Fibroblast of skin of left biceps (primary cell): ENCODE measurements around the gene CHSY1.

Experiments
- DNase-seq, 2 experiments: peaks; one replicate each; pipeline ENCODE4 v3.0.0-alpha.2; 2013; ENCODE audit warnings: low read depth in 2 of 2

CHSY1 gene

DNA sequence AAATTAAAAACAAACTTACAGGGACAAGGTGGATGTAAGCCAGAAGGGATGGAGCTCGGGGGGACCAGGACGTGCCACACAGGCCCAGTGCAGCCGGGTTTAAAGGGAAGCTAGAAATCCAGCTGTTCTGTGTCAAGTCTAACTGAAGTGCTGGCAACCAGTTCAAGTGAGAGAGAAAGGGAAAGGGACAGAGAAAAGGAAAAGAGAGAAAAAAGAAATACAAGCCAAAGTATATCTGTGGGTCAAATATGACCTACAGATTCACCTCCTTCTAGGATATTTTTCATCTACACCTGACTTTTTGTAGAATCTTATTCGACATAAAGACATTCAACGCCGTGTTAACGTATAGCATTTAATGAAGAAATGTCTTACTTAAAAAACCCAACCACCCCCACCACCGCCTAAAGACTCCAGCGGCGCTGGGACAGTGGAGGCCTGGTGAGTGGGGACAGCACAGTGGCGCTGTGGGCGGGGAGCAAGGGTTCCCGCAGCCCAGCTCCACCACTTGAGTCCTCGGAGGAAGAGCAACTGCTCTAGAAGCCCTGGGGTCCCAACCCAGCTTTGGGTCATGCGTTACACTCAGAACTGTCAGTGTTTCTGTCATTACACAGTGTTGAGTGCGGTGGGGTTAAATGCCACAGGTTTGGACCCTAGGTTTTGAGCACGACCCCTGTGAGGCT, 62.3 kb downstream of the CHSY1 start:
- DNase-seq: no peak

DNA sequence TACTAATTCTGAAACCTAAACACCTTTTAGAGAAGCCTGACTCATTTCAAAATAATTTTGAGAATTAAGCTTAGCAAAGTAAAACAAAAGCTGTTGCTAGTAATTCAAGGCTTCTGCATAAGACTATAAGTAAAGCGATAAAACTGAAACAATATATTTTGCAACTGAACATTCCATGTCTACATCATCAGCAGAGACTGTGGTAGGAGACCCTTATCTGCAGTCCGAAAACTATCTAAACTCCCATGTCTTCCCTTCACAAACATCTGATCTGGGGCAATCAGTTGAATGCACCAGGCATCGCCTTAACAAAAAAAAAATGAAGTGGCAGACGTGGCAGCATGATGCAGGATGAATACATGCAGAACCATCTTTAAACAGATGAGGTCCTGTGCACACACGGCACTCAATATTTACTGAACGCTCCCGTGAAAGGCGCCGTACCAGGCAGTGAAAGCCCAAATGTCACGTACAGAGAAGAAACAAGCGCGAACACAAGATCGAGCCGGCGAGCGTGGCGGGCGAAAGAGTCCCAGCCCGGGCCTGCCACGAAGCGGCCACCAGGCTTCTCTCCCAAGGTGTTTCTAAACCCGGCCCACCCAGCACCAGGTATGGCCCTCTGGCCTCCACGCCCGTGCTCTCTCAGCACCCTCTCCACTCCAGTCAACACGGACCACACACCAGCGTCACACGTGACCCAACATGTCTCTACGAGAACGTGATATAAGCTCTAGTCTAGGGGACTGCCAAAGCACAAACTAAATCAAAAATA, 63.0 kb downstream of the CHSY1 start:
- peak; percentile 39 to 52 for DNase-seq

DNA sequence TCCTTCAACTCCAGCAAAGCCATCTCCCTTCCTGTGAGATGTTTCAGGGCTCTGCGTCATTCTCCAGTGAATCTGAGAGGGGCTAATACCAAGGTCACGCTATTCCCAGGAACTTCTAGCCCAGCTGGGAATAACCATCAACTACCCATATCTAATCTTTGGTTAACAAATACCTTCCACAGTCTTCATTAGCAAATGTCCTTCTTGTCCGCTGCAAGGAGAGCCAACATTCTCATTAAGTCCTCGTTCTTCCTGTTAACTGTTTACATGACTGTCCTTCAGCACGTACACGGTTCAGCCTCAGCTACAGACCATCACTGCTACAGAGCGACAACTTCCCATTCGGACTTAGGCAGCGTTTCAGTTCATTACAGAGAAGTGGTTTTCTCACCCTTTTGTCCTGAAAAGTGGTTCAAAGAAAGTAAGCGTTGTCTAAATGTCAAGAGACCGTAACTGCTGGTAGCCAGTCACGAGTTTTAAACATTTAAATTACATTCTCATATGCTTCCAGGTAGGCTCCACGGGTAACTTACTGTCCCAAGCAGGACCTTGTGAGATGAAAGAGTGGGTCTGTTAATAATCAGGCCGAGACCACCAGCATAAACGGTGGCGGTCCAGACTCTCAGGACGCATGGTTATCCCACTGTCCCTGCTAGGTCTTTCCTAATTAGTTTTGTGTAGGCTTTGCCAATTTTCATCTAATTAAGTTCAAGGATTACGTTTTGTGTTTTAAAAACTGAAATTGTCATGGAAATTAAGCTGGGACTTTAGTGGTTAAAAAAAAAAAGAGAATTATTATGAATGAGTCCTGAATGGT, 63.8 kb downstream of the CHSY1 start:
- no peak for DNase-seq

DNA sequence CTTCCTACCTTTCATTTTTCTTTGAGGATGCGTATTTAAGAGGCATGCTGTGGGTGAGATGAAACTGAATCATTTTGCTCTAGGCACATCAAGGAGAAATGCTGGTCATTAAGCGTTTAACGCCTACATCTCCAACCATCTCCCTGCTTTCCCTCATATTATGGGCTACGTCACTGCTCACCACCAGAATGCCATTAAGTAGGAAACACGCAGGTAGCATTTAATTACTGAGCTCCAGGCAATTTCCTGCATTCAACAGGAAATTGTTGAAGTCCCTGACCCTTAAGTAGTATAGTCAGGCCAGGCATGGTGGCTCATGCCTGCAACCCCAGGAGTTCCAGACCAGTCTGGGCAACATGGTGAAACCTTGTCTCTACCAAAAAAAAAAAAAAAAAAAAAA, 66.1 kb downstream of the CHSY1 start:
- DNase-seq: no peak

DNA sequence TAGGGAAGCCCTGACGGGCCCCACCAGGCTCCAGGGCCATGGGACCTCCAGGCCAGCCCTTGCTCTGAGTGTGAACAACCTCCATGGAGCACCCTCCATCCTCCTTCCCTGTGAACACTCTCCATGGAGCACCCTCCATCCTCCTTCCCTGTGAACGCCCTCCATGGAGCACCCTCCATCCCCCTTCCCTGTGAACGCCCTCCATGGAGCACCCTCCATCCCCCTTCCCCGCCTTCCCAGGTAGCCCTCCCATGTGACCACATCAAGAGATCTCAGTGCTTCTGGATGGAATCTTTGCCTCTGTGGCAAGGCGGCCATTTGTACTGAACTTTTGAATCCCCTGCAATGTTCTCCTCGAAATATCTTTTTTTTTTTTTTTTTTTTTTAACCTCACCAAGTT, 66.5 kb downstream of the CHSY1 start:
- DNase-seq: no peak

DNA sequence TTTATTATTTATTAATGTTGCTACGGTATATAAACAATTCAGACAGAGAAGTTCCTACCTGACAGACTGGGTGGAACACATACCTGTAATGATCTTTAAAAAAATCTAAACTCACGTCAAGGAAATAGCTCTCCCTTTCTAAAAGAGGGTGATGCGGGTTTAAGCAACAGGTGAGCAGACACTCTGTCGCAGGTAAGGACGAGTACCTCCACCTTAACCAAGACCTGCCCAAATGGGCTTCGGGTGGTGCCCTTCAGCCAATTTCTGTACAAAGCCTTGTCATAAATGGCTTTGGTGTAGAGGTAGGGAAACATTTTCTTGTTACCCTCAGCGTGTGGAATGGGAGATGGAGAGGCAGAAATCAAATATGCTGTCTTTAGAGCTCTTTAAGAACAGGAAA, 67.0 kb downstream of the CHSY1 start:
- no peak for DNase-seq

DNA sequence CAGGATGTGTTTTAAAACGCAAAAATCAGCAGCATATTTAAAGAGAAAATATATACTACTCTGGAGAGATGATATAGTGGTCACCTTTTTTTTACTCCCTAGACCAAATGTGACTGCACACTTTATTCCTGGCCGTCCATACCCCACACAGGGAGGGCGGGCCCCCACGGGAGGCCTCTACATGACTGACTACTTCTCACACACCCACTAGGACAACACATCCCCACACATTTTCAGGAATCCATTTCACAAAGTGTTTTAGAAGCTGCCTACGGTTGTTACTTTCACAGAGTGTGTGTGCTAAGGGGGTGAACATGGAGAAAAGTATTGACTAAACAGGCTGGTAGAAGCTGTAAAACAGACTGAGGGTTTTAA, 67.9 kb downstream of the CHSY1 start:
- DNase-seq: no peak

DNA sequence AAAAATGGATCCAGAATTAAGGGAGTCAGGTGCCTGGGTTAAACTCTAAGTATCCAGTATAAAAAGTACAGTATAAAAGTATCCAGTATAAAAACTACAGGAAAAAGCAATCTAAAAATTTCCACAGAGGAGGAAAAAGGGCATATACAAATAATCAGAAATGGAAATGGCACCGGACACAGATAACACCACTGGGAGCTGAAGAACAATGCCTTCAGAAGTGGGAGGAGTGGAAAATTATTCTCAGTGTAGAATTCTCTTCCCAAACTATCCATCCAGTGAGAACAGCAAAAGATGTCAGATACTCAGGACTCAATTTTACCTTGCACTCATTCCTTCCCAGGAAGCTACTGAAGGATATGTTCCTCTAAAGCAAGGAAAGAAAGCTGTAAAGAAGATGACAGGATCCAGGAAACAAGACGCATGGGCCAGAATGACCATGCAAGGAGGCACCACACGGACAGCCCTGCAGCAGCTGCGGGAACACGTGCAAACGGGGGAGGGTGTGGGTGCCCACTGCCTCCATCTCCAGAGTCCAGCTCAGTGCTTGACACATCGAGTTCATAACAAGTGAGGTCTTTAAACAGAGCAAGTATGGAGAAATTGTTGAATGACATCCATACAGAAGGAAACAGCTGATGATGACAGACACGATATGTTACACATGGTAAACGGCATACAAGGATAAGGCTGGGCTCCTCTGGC, 68.5 kb downstream of the CHSY1 start:
- DNase-seq: no peak

DNA sequence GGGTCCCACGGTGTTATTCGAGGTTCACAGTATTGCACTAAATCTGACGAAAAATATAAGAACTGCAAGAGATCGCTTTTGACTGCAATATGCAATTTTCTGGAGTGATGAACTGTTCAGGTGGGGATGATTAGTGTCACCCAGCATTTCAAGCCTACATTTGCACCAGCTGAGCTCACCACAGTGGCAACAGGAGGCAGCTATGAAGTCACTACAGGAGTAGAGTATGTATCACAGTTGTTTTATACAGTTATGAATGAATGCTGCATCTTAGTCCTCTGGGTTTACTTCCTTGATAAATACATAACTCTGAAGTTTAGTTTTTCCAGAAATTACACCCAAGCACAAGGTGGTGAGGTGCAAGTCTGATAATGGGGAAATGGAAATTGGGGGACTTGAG, 69.6 kb downstream of the CHSY1 start:
- no peak for DNase-seq

DNA sequence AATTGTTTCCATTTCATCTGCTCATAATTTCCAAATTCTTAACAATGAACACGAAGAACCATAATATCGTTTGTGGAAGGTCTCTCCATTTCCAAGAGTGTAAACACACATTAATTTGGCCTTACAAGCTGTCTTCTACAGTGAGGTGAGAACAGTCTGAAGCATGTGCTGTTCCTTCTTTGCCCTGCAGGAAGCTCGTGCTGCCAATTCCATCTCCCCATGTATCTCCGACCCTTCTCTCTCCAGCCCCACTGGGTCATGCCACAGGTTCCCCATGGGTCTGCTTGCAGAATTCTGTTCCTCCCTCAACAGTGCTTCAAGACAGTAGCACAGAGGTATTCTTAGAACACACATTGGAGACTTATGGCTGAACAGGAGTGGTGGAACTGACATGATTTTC, 70.5 kb downstream of the CHSY1 start:
- no peak for DNase-seq

DNA sequence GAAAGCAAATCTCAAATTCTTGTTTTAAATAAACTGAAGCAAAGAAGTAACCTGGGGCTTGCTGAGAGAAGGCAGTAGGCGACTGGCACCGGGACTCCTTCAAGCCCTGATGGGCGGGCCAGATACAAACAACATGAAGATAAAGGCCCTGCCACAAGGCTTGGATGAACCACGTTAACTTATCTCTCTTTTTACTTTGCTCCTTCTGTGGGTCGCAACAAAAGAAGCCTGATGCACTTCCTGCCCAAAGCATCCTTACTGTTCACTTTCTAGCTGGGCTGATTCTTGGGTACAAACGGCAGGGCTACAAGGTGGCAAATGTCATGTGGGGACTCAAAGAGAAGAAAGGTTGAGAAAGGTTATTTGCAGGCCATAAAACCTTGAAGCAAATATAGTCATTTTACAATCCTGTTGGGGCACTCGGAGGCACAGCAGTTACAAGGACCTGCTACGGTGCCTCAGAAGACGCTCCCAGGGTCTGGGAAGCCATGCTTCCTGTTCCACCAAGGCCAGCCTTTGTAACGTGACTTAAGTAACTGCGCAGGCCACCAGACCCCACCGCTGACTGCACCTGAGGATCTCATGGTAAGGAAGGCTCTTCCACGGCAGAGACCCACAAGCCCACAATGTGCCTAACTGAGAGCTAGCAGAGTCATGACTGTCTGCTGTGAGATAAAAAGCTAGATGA, 71.1 kb downstream of the CHSY1 start:
- DNase-seq: no peak

DNA sequence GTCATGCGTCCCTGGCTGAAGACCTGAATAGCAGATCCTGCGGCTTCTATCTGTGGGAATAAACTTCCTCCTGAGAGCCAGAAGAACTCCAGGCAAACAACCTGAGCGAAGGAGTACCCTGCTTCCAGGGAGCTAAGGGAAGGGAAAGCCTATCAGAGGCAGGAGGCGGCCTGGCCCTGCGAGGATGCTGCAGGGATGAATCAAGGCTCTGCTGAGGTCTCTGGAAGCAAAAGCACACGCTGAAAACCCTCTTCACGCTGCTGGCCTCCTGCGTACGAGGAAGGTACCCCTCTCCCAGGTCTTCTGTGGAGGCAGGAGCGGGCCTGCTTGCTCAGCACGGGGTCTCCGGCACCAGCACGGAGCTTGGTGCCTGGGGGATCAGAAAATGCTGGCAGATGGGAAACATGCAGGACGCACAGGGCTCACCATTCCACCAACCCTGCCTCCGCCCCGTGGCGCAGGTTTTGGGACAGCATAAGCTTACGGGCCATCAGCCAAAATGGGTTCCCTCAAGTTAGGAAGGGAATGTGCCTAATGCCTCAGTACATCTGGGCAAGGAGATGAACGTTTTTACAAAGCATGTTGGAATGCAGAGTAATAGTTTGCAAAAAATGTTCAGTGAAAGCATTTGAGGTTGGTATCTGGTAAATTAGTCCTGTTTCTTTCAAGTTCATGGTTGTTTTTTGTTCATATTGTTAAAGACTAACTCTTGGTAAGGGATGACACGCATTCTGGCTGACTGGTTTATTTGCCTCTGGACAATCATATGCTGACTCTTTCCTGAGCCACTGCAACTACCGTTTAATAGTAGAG, 72.3 kb downstream of the CHSY1 start:
- DNase-seq: peak in 1 of 2 experiments; percentile 37

DNA sequence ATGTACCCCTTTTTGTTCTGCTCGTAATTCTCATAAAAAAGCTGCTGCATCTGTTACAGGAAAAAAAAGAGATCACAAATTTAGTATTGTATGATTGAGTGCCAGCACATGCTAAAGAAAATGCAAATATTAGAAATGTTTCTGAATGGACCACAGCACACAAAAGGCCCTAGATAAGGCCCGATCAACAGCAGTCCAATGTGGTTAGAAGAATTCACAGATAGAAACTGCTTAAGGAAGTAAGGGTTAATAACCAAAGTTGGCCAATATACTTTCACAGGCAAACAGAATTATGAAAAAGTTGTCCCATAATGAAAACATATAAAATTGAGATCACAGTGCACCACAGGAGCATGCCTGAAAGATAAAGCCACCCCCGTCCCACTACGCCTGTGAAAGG, 72.9 kb downstream of the CHSY1 start:
- no peak for DNase-seq

DNA sequence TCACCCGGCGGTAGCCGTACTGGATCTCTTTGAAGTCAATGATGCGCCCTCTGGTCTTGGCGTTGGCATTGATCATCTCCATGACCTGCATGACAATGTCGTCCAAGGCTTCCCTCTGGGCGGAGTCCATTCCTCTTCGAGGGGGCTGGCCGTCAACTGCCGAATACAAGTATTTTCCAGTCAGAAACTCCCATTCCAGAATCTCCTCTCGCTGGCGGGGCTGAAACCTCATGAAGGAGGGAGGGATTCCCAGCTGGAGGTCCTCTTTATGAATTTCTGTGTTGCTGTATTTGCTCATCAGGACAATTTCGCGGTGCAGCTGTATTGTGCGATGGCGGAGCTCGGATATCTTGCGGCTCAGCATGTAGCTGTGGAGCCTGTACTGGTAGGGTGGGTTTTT, 73.4 kb downstream of the CHSY1 start:
- DNase-seq: no peak

DNA sequence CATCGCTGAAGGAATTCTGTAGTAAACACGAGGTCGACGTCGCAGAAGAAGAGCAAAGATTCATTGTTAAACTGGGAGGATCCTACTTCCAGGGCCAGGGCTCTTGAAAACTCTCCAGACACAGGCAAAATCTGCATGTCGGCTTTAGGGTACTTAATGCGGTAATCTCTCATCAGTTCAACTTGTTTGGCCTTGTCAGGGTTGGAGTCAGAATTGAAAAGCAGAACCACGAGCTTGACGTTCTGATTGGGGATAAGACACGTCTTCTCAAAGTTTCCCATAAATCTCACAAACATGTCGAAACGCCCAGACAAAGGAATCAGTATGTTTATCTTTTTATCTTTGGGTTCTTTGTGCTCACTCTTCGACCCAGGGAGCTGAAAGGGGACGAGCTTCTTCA, 74.0 kb downstream of the CHSY1 start:
- no peak for DNase-seq

DNA sequence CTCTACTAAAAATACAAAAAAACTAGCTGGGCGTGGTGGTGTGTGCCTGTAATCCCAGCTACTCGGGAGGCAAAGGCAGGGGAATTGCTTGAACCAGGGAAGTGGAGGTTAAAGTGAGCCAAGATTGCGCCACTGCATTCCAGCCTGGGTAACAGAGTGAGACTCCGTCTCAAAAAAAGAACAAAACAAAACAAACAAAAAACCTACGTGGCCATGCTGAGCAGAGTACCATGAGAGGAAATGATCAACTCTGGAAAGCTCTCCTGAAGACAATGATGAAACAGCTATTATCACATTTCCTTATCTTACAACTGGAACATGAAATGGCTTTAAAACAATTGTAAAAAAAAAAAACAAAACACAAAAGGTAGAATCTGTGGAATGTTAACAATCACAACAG, 75.2 kb downstream of the CHSY1 start:
- no peak for DNase-seq

DNA sequence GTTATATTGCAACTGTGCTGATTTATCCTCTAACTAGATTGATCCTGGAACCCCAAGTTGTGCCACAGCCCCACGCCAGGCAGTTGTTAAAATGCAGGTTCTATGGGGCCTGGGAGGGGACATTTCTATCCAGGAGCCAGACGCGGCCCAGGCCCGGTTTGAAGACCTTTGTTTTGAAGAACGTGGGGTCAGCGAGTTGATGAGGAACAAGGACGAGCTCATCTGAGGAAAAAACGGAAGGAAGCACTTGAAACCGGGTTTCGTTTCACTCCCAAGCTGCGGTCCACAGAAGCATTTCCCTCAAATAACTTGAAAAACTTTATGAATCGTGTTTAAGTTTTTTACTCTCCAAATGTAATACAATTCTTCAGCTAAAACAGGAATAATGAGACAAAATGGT, 76.4 kb downstream of the CHSY1 start:
- DNase-seq: no peak

DNA sequence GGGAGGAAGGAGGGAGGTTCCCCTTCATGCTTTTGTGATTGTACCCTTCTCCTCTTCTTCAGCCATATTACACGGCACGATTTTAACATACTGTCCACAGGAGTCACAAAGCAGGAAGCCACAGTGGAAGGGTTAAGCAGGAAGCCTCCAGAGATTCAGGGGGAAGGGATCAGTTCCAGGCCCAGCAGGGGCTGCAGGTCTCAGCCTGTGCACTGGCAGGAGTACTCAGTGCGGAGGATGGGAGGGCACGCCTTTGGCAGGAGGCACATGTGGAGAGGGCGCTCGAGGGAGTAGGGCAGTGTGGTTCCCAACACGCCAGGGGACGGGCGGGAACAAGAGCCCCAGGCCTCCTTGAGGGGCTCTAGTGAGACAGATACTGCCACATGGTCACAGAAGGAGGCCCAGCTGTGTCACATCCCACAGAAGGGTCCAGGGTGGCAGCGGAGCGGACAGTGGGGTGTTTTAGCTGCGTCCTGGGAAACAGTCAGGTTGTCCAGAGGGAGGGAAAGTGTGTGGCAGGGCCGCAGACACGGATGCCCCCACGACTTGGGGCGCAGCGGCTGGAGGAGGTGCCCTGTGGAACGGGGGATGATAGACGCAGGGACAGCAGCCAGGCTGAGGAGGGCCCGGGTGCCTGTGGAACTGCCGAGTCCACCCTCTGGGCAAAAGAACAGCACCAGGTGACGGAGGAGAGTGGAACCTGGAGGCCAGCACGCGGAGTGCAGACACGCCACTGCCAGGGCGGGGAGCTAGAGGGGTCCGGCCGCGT, 77.5 kb downstream of the CHSY1 start:
- no peak for DNase-seq

DNA sequence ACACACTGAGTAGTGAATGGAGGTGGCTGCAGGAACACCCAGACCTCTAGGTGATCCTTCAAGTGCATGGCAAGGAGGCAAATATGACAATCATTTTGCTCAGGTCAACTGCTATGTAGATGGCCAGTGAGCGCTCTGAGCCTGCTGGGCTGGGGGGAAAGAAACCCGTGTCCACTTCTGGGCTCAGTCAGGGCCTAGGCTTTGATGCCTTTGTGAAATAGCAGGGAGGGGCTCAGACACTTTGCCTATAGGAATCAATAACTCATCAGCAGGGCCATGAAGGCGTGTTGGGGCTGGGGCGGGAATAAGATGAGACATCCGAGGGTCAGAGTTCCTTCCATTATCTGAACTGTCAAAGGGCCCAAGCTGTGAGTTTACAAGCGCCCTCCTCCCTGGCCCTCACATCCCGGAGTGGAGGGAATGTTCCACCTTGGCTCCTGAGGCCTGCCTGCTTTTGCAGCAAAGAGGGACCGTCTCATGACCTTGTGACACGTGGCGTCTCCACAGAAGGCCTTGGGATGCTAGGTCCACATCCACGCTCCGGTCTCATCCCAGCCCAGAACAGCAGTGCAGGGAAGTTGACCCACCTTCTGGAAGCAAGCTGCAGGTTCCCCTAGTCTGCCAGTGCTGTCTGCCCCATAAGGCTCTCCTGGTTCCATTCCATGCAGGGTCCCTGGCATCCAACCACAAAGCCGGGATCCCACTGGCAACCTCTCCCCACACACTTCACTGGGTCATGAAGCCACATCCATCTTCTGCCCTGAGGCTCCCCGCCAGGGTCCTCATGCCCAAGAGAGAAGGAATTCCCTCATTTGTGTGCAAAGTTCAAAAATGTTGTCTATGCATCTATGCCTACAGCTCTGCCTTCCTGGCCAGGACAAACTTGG, 78.4 kb downstream of the CHSY1 start:
- no peak for DNase-seq
